Ishikawa (cell line): ENCODE measurements around the gene SLC48A1.

Source experiments
- CEBPB ChIP-seq: IDR thresholded peaks from 2 replicates; pipeline ENCODE4 v1.6.1; 2012
- CREB1 ChIP-seq: IDR thresholded peaks from 2 replicates; pipeline ENCODE4 v1.6.1; 2012; ENCODE audit warnings: low read depth
- EGR1 ChIP-seq: IDR thresholded peaks from 2 replicates; pipeline ENCODE4 v1.6.1; 2012
- EP300 ChIP-seq: IDR thresholded peaks from 2 replicates; pipeline ENCODE4 v1.6.1; 2012; ENCODE audit warnings: borderline replicate concordance
- FOXM1 ChIP-seq: IDR thresholded peaks from 2 replicates; pipeline ENCODE4 v1.6.1; 2012; ENCODE audit warnings: low read depth, borderline replicate concordance
- MAX ChIP-seq: IDR thresholded peaks from 2 replicates; pipeline ENCODE4 v1.6.1; 2012
- NFIC ChIP-seq: IDR thresholded peaks from 2 replicates; pipeline ENCODE4 v1.6.1; 2012
- RAD21 ChIP-seq: IDR thresholded peaks from 2 replicates; pipeline ENCODE4 v1.6.1; 2012; ENCODE audit warnings: low read depth
- REST ChIP-seq: IDR thresholded peaks from 2 replicates; pipeline ENCODE4 v1.6.1; 2012; ENCODE audit warnings: low read depth, mild to moderate bottlenecking
- TAF1 ChIP-seq: IDR thresholded peaks from 2 replicates; pipeline ENCODE4 v1.6.1; 2012; ENCODE audit warnings: low read depth, mild to moderate bottlenecking
- TEAD4 ChIP-seq: IDR thresholded peaks from 2 replicates; pipeline ENCODE4 v1.6.1; 2012
- USF1 ChIP-seq: IDR thresholded peaks from 2 replicates; pipeline ENCODE4 v1.6.1; 2012
- YY1 ChIP-seq: IDR thresholded peaks from 2 replicates; pipeline ENCODE4 v1.6.1; 2012; ENCODE audit warnings: low read depth
- ZBTB7A ChIP-seq: IDR thresholded peaks from 2 replicates; pipeline ENCODE4 v1.6.1; 2012; ENCODE audit warnings: low read depth

- no peak for TF ChIP-seq ZBTB7A
- TF ChIP-seq TAF1: no peak
- TF ChIP-seq YY1: no peak
- TF ChIP-seq RAD21: peak; percentile 96
- no peak for TF ChIP-seq EP300
- no peak for TF ChIP-seq REST
- TF ChIP-seq NFIC: no peak
- no peak for TF ChIP-seq EGR1
- TF ChIP-seq CEBPB: no peak
- no peak for TF ChIP-seq FOXM1
- TF ChIP-seq MAX: 0 out of 2 replicates have a peak, but pooled peaks have one; percentile 18
- no peak for TF ChIP-seq CREB1
- no peak for TF ChIP-seq USF1
- TF ChIP-seq TEAD4: peak; percentile 90
These were observed 28.9 kb upstream of the SLC48A1 start for GRCh38 chr12:47744005-47744651.
